GM12875 (cell line): ENCODE results near the gene ADAMTS6.

Experiments used
- H3K4me3 ChIP-seq: one replicate; pipeline ENCODE4 v1.5.1; 2011; ENCODE audit warnings: low read depth, low read length, control low read depth
- TF ChIP-seq, protein P1 (sequence below): IDR thresholded peaks from 2 replicates; pipeline ENCODE4 v1.5.1; 2011; ENCODE audit warnings: low read depth, mild to moderate bottlenecking, control low read depth, inconsistent platforms, low read length, moderate library complexity, borderline replicate concordance; ENCODE audit not compliant: insufficient read depth

Gene ADAMTS6

DNA sequence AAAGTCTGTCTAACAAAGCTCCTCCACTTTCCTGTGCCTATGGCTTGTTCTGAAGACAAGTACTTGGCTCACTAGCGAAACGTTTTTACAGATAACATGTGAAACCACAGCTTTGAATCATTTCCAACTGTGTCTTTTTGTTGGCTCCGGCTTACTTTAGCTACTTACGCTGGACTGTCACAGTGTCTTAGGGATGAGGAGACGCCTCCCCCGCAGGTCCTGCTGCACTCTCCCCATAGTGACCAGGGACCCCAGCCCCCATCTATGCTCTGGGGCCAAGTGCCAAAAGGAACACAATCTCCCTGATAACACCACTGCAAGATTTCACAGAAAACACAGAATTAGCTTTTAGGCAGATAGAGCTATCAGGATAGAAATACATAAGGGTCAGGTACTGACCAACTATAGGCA is 219.1 kb downstream of the ADAMTS6 start:
- H3K4me3 ChIP-seq: no peak overlapping the region
- TF ChIP-seq, protein P1, sequence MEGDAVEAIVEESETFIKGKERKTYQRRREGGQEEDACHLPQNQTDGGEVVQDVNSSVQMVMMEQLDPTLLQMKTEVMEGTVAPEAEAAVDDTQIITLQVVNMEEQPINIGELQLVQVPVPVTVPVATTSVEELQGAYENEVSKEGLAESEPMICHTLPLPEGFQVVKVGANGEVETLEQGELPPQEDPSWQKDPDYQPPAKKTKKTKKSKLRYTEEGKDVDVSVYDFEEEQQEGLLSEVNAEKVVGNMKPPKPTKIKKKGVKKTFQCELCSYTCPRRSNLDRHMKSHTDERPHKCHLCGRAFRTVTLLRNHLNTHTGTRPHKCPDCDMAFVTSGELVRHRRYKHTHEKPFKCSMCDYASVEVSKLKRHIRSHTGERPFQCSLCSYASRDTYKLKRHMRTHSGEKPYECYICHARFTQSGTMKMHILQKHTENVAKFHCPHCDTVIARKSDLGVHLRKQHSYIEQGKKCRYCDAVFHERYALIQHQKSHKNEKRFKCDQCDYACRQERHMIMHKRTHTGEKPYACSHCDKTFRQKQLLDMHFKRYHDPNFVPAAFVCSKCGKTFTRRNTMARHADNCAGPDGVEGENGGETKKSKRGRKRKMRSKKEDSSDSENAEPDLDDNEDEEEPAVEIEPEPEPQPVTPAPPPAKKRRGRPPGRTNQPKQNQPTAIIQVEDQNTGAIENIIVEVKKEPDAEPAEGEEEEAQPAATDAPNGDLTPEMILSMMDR: no peak

DNA sequence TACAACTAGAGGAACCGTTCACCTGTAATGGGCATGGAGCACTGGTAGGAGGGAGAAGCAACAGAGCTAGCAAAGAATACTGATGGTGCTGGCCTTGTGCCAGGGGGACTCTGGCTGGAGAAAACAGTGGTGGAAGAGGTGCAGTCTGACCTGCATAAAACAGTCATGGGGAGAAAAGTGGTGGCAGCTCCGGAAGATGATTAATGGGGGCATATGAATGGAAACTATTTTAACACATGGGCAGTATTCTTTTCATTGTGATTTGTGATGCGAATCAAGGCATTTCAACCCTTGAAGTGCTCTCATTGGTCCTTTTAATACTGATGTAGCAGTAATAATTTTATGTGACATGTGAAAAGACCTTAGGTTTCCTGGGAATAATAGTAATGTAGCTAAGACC is 219.6 kb downstream of the ADAMTS6 start:
- H3K4me3 ChIP-seq: no peak overlapping the region
- TF ChIP-seq, protein P1: no peak

DNA sequence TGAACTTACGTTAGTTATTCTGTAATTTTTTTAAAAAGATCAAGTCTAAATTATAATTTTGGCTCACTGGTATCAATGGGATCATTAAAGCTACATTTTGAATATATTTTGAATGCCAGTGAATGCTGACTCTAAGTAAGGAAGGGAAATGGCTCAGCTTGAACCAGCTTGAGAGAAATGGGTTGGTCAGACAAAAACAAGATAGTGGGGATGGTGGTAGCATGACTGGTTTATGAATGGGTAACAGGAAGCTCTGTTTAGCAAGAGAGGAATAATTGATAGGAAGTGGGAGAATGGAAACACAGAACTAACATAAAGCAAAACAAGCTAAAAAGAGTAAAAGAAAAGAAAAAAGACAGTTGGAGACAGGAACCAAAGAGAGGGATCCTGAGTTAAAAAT is 220.2 kb downstream of the ADAMTS6 start:
- no peak overlapping the region for H3K4me3 ChIP-seq
- TF ChIP-seq, protein P1: no peak

DNA sequence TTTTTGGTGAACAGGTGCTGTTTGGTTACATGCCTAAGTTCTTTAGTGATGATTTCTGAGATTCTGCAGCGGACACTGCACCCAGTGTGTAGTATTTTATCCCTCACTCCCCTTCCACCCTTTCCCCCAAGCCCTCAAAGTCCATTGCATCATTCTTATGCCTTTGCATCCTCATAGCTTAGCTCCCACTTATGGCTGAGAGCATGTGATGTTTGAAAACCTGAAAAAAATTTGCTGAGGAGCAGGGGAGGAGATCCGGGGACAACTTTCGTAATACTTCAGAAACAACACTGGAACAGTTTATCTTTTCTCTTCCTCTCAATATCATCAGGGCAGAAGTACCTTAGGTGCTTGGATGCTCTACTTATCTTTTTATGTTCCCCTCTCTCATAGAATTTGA is 226.4 kb downstream of the ADAMTS6 start:
- no peak overlapping the region for H3K4me3 ChIP-seq
- TF ChIP-seq, protein P1: no peak

DNA sequence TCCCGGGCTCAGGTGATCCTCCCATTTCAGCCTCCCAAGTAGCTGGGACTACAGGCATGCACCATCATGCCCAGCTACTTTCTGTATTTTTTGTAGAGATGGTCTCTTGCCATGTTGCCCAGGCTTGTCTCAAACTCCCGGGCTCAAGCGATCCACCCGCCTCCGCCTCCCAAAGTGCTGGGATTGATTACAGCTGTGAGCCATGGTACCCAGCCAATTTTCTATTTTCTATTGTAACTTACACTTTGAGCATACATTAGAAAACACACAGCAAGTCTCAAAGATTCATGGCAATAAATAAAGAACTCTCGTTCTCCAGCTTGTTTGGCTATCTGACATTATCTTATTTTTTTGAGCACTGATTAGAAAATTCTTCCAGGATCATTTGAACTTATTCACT is 228.7 kb downstream of the ADAMTS6 start:
- TF ChIP-seq, protein P1: no peak
- no peak overlapping the region for H3K4me3 ChIP-seq

DNA sequence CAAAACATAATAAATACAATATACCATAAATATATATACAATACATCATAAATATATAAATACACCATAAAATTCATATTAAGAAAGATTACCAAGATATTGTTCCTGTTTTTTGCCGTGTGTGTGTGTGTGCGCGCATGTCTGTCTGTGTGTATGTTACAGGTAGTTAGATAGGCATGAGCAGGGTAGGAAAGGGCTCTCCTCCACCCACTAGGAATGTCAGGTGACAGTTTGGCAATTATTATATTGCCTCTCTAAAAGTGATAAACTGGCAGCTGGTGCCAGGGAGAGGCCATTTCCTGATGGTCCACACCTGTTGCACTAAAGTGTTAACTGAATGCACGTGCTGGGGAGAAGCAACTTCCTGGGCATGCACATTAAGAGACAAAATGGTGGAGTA is 232.8 kb downstream of the ADAMTS6 start:
- TF ChIP-seq, protein P1: no peak

DNA sequence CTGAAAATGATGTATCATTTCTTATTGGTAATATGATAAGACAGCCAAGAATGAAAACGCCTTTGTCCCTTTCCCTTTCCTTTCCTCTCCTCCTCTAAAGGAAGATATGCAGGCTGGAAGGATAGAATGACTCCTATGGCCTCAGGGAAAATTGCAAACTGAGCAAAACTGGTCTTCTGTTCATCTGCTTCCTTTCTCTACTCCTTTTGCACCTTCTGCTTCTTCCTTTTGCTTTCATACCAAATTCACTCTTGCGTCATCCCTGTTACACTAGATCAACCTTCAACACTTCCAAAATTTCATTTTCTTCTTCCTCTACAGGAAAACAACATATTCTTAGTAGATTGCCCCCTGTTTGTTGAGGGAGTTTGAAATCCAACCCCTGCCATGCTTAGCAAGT is 234.1 kb downstream of the ADAMTS6 start:
- H3K4me3 ChIP-seq: no peak overlapping the region
- TF ChIP-seq, protein P1: no peak

More for the DNA sequence above, 232.8 kb downstream of the ADAMTS6 start:
- no peak overlapping the region for H3K4me3 ChIP-seq
